Nephron (organoid): ENCODE data around the gene ZNF101.
"Not testable (repeated sequence)": the region's sequence is repeated elsewhere in the genome, so short reads cannot be mapped to it uniquely, and the experiment has no call there.

ENCODE experiments used
- H3K27ac Mint-ChIP-seq, 3 experiments: 2 replicates each; pipeline ENCODE4 v1.8.0; 2020; ENCODE audit warnings: mixed read lengths in 3 of 3, mild to moderate bottlenecking in 2 of 3, moderate library complexity in 1 of 3
- H3K27me3 Mint-ChIP-seq: 2 replicates; pipeline ENCODE4 v1.8.0; 2021; ENCODE audit warnings: low read depth, mild to moderate bottlenecking, moderate library complexity, mixed read lengths
- H3K36me3 Mint-ChIP-seq: 2 replicates; pipeline ENCODE4 v1.8.0; 2020; ENCODE audit warnings: low read depth, mixed read lengths
- H3K4me1 Mint-ChIP-seq: 2 replicates; pipeline ENCODE4 v1.8.0; 2020; ENCODE audit warnings: mixed read lengths
- H3K4me3 Mint-ChIP-seq, 3 experiments: 2 replicates each; pipeline ENCODE4 v1.8.0; 2020; ENCODE audit warnings: mild to moderate bottlenecking in 3 of 3, mixed read lengths in 3 of 3, moderate library complexity in 2 of 3
- H3K9me3 Mint-ChIP-seq: 2 replicates; pipeline ENCODE4 v1.8.0; 2020; ENCODE audit warnings: mixed read lengths
- TF ChIP-seq, protein P1 (sequence below), 3 experiments: fragments of 200-600 bp; sonication (generic); IDR thresholded peaks; one replicate each; pipeline ENCODE4 v1.5.0; 2021; ENCODE audit warnings: antibody characterized with exemption in 3 of 3; ENCODE audit not compliant: unreplicated experiment in 3 of 3

Gene ZNF101

DNA sequence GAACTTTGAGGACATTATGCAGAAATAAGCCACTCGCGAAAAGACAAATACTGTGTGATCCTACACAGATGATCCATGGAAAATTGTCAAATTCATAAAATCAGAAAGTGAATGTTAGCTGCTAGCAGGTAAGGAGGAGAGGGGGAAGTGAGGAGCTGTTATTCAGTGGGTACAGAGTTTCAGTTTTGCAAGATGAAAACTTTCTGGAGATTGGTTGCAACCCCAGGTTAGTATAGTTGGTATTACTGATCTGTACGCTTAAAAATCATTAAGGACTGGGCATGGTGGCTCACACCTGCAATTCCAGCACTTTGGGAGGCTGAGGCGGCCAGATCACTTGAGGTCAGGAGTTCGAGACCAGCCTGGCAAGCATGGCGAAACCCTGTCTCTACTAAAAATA lies 17.9 kb downstream of the ZNF101 start:
- H3K27me3 Mint-ChIP-seq = no peaks in the 10 kb centered on the region
- peaks cover 28% of the 10 kb centered on the region for H3K9me3 Mint-ChIP-seq
- H3K27ac Mint-ChIP-seq = no peak overlapping the region
- H3K36me3 Mint-ChIP-seq = peaks cover 36% of the 10 kb centered on the region
- no peaks in the 10 kb centered on the region for H3K4me1 Mint-ChIP-seq
- TF ChIP-seq, protein P1, sequence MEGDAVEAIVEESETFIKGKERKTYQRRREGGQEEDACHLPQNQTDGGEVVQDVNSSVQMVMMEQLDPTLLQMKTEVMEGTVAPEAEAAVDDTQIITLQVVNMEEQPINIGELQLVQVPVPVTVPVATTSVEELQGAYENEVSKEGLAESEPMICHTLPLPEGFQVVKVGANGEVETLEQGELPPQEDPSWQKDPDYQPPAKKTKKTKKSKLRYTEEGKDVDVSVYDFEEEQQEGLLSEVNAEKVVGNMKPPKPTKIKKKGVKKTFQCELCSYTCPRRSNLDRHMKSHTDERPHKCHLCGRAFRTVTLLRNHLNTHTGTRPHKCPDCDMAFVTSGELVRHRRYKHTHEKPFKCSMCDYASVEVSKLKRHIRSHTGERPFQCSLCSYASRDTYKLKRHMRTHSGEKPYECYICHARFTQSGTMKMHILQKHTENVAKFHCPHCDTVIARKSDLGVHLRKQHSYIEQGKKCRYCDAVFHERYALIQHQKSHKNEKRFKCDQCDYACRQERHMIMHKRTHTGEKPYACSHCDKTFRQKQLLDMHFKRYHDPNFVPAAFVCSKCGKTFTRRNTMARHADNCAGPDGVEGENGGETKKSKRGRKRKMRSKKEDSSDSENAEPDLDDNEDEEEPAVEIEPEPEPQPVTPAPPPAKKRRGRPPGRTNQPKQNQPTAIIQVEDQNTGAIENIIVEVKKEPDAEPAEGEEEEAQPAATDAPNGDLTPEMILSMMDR (IDR thresholded peaks at IDR 0.05; ENCODE audit: unreplicated experiment in 3 of 3) = no peak
- no peak overlapping the region for H3K4me3 Mint-ChIP-seq

DNA sequence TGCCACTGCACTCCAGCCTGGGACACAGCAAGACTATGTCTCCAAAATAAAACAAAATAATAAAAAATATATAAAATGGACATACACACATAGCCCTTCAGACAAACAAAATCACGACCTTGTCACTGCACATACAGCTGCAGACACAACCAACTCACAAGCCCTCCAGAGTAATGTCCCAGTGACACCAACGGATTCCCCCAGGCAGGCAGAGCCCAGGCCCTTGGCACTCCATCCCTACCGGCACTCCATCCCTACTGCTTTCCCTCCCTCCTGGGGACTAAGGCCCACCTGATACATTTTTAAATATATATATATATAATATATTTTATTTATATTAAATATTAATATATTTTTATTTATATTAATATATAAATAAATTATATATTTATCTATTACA lies 18.5 kb downstream of the ZNF101 start:
- Mint-ChIP-seq H3K4me3 (no peak overlapping the region), H3K27ac (no peak overlapping the region), H3K36me3 (peaks cover 36% of the 10 kb centered on the region), H3K4me1 (no peaks in the 10 kb centered on the region), H3K27me3 (no peaks in the 10 kb centered on the region), H3K9me3 (peaks cover 28% of the 10 kb centered on the region)
- TF ChIP-seq, protein P1 (IDR thresholded peaks at IDR 0.05; ENCODE audit: unreplicated experiment in 3 of 3) = no peak

DNA sequence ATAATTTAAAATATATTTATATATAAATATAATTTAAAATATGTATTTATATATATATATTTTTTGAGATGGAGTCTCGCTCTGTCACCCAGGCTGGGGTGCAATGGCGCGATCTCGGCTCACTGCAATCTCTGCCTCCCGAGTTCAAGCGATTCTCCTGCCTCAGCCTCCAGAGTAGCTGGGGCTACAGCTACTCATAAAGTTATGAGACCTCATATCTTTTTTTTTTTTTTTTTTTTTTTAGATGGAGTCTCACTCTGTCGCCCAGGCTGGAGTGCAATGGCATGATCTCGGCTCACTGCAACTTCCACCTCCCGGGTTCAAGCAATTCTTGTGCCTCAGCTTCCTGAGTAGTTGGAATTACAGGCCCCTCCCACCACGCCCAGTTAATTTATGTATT lies 20.4 kb downstream of the ZNF101 start:
- not testable (repeated sequence) for H3K4me1 Mint-ChIP-seq, H3K27ac Mint-ChIP-seq, H3K27me3 Mint-ChIP-seq, H3K4me3 Mint-ChIP-seq
- Mint-ChIP-seq H3K9me3 (peaks cover 19% of the 10 kb centered on the region), H3K36me3 (peaks cover 21% of the 10 kb centered on the region)

DNA sequence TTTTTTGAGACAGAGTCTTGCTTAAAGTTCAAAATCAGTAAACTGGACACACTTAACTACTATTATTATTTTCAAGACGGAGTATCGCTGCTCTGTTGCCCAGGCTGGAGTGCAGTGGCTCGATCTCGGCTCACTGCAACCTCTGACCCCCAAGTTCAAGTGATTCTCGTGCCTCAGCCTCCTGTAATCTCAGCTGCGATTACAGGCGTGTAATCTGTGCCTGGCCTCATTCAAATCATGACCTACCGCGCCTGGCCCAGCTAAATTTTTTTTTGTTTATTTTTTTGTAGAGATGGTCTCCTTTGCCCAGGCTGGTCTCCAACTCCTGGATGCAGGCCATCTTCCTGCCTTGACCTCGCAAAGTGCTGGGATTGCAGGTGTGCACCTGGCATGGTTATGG lies 23.0 kb downstream of the ZNF101 start:
- H3K27ac Mint-ChIP-seq = no peak overlapping the region
- H3K36me3 Mint-ChIP-seq = peaks cover 13% of the 10 kb centered on the region
- H3K9me3 Mint-ChIP-seq = peaks cover 20% of the 10 kb centered on the region
- TF ChIP-seq, protein P1 (IDR thresholded peaks at IDR 0.05; ENCODE audit: unreplicated experiment in 3 of 3) = no peak
- no peaks in the 10 kb centered on the region for H3K27me3 Mint-ChIP-seq
- no peaks in the 10 kb centered on the region for H3K4me1 Mint-ChIP-seq
- no peak overlapping the region for H3K4me3 Mint-ChIP-seq

DNA sequence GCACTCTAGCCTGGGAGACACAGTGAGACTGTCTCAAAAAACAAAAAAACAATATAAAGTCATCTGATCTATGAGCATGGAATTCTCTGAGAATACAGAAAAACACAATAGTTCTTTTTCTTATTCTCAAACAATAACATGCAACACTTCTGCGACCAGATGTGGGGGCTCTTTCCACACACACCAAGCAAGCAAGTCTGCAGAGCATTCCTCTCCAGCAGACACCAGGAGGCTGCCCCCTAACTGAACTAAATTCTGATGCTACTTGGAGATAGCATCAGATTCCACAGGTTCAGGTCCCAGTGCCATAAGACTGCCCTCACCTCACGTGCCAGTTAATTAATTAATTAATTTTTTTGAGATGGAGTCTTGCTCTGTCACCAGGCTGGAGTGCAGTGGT lies 27.7 kb downstream of the ZNF101 start:
- TF ChIP-seq, protein P1 (IDR thresholded peaks at IDR 0.05; ENCODE audit: unreplicated experiment in 3 of 3) = no peak
- peaks cover 33% of the 10 kb centered on the region for H3K36me3 Mint-ChIP-seq
- no peaks in the 10 kb centered on the region for H3K27me3 Mint-ChIP-seq
- peaks cover 43% of the 10 kb centered on the region for H3K9me3 Mint-ChIP-seq
- no peak overlapping the region for H3K27ac Mint-ChIP-seq
- no peak overlapping the region for H3K4me3 Mint-ChIP-seq
- H3K4me1 Mint-ChIP-seq = no peaks in the 10 kb centered on the region

DNA sequence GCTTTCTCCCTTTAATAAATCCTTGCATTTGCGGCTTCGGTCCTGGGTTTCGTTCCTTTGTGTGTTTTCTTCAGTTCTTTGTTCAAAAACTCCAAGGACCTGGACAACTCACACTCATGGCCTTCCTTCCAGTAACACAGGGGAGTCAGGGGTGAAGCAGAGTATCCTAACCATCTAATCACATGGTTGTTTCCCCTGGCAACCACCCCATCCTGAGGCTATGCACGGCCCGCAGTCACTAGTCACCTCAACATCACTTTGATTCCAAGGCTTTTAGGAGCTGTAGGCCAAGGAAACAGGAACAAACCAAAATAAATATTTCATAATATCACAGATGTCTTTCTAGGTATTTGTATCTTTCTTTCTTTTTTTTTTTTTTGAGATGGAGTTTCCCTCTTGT lies 28.9 kb downstream of the ZNF101 start:
- Mint-ChIP-seq H3K36me3 (peaks cover 45% of the 10 kb centered on the region), H3K9me3 (peaks cover 49% of the 10 kb centered on the region), H3K4me3 (no peak overlapping the region), H3K4me1 (no peaks in the 10 kb centered on the region), H3K27ac (no peak overlapping the region), H3K27me3 (no peaks in the 10 kb centered on the region)
- TF ChIP-seq, protein P1 (IDR thresholded peaks at IDR 0.05; ENCODE audit: unreplicated experiment in 3 of 3) = no peak

DNA sequence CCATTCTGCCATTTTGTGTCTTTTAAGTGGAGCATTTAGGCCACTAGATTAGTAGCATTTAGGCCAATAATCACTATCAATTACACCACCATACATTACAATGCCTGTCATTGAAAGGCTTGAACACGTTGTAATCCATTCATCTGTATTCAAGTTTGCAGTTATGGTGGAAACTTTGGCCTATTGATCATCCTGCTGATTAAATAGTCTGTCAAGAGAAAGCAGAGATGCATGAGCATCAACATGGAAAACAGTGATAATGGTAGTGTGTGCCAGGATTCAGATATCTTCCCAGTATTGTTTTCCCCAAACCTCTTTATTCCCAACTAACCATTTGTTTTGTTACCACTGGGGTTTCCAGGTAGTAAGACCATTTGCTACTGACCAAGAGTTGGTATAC lies 31.9 kb downstream of the ZNF101 start:
- Mint-ChIP-seq H3K36me3 (peaks cover 64% of the 10 kb centered on the region), H3K9me3 (peaks cover 63% of the 10 kb centered on the region)
- H3K4me1 Mint-ChIP-seq, H3K27ac Mint-ChIP-seq, H3K4me3 Mint-ChIP-seq, H3K27me3 Mint-ChIP-seq: not testable (repeated sequence)
